NCI-H1092 (cell line): Measurements from ENCODE around the gene WDTC1.
A peak's percentile ranks its signal among the peaks of the same experiment; 100 is the strongest.
"Not testable (repeated sequence)": the region's sequence is repeated elsewhere in the genome, so short reads cannot be mapped to it uniquely, and the experiment has no call there.

Experiments used
- DNase-seq: peaks from one replicate; lab custom pipeline; 2025; lab: John Stamatoyannopoulos, UW

The WDTC1 gene

GRCh38 chr1:27234049-27234882 lies at the start of gene WDTC1:
WDTC1 (plus strand) TSS chr1:27234632; CDS start chr1:27261055, 26,423 bp downstream.
- DNase-seq = peak; percentile 97

GRCh38 chr1:27184665-27185064 lies 49.8 kb upstream of the WDTC1 start:
- DNase-seq = not testable (repeated sequence)

GRCh38 chr1:27192039-27192529 lies 42.3 kb upstream of the WDTC1 start:
- DNase-seq = no peak

GRCh38 chr1:27193194-27193593 lies 41.2 kb upstream of the WDTC1 start:
- no peak for DNase-seq

GRCh38 chr1:27201295-27201694 lies 33.1 kb upstream of the WDTC1 start:
- DNase-seq = no peak

- DNase-seq = no peak
Observed at GRCh38 chr1:27203946-27204345, 30.5 kb upstream of the WDTC1 start.

- not testable (repeated sequence) for DNase-seq
Observed at GRCh38 chr1:27207238-27207637, 27.2 kb upstream of the WDTC1 start.

GRCh38 chr1:27208143-27208850 lies 26.1 kb upstream of the WDTC1 start:
- not testable (repeated sequence) for DNase-seq

- DNase-seq = no peak
Observed at GRCh38 chr1:27216466-27216865, 18.0 kb upstream of the WDTC1 start.

- DNase-seq = no peak
Observed at GRCh38 chr1:27217401-27217800, 17.0 kb upstream of the WDTC1 start.

- no peak for DNase-seq
Observed at GRCh38 chr1:27218736-27219135, 15.7 kb upstream of the WDTC1 start.

GRCh38 chr1:27220096-27220495 lies 14.3 kb upstream of the WDTC1 start:
- DNase-seq = no peak

GRCh38 chr1:27220702-27221497 lies 13.5 kb upstream of the WDTC1 start:
- not testable (repeated sequence) for DNase-seq

- no peak for DNase-seq
Observed at GRCh38 chr1:27225621-27226020, 8.8 kb upstream of the WDTC1 start.

GRCh38 chr1:27227765-27228164 lies 6.7 kb upstream of the WDTC1 start:
- DNase-seq = no peak

GRCh38 chr1:27233667-27234048 lies 774 bp upstream of the WDTC1 start:
- DNase-seq = no peak

GRCh38 chr1:27235827-27236226 lies 1.4 kb downstream of the WDTC1 start:
- DNase-seq = no peak

GRCh38 chr1:27237112-27237511 lies 2.7 kb downstream of the WDTC1 start:
- DNase-seq = no peak

- DNase-seq = no peak
Observed at GRCh38 chr1:27238032-27238431, 3.6 kb downstream of the WDTC1 start.

GRCh38 chr1:27241677-27242076 lies 7.2 kb downstream of the WDTC1 start:
- DNase-seq = no peak

- DNase-seq = not testable (repeated sequence)
Observed at GRCh38 chr1:27243665-27244064, 9.2 kb downstream of the WDTC1 start.

- no peak for DNase-seq
Observed at GRCh38 chr1:27246194-27246593, 11.8 kb downstream of the WDTC1 start.
